ENCODE measurements around the gene BEX2.
"Not testable (repeated sequence)": the region's sequence is repeated elsewhere in the genome, so short reads cannot be mapped to it uniquely, and the experiment has no call there.

Gene BEX2

GRCh38 chrX:103309860-103310554 is 783 bp downstream of the BEX2 start:
- peak in 1 of 2 experiments; percentile 39 for DNase-seq
- TF ChIP-seq GATA1 (IDR thresholded peaks at IDR 0.05; ENCODE audit: low read depth, low read length) (no peak), POLR2A (IDR thresholded peaks at IDR 0.05; ENCODE audit: low read length) (no peak)

DNA sequence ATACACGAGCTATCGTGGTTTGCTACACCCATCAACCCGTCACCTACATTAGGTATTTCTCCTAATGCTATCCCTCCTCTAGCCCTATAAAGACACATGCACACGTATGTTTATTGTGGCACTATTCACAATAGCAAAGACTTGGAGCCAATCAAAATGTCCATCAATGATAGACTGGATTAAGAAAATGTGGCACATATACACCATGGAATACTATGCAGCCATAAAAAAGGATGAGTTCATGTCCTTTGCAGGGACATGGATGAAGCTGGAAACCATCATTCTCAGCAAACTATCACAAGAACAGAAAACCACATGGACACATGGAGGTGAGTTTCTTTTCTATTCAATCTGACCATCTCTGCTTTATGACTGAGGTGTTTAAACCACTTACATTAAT is 5.1 kb downstream of the BEX2 start:
- not testable (repeated sequence) for DNase-seq

GRCh38 chrX:103304705-103305104 is 6.1 kb downstream of the BEX2 start:
- TF ChIP-seq GATA1 (IDR thresholded peaks at IDR 0.05; ENCODE audit: low read depth, low read length), result no peak
- TF ChIP-seq POLR2A (IDR thresholded peaks at IDR 0.05; ENCODE audit: low read length), result no peak
- no peak for DNase-seq

DNA sequence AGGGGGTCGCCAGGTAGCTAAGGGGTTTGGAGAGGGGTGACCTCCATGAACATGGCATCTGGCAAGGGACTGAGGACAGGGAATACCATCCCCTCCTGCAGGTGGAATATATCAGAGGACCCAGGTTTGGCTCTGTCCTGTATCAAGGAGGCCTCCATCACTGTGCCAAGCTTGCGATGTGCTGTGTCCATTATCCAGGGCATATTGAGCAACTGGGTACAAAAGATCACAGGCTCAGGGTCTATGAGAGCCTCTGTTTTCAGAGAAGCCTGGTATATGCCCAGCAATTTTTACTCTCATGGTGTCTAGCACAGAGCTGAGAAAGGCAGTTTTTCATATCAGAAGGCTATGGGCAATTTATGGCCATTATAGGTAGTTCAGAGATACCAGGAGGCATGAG is 17.7 kb downstream of the BEX2 start:
- TF ChIP-seq GATA1 (IDR thresholded peaks at IDR 0.05; ENCODE audit: low read depth, low read length), result no peak
- no peak for TF ChIP-seq POLR2A (IDR thresholded peaks at IDR 0.05; ENCODE audit: low read length)

DNA sequence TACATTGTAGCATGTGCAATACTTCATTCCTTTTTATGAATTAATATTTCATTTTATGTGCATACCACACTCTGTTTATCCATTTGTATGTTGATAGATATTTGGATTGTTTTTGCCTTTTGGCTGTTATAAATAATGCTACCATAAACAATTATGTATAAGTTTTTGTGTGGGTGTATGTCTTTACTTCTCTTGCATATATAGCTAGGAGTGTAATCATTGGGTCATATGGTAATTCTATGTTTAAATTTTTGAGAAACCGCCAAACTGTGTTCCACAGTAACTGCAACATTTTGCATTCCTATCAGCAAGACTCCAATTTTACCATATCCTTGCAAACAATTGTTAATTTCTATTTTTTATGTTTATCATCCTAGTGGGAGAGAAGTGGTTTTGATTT is 31.2 kb downstream of the BEX2 start:
- DNase-seq, result no peak
- TF ChIP-seq GATA1 (IDR thresholded peaks at IDR 0.05; ENCODE audit: low read depth, low read length) (no peak), POLR2A (IDR thresholded peaks at IDR 0.05; ENCODE audit: low read length) (no peak)

More for the DNA sequence above, 17.7 kb downstream of the BEX2 start:
- DNase-seq, result no peak

- TF ChIP-seq GATA1 (IDR thresholded peaks at IDR 0.05; ENCODE audit: low read depth, low read length) (no peak), POLR2A (IDR thresholded peaks at IDR 0.05; ENCODE audit: low read length) (no peak)
- no peak for DNase-seq
Measured at GRCh38 chrX:103276581-103277002, 34.2 kb downstream of the BEX2 start, which contains the start of gene TCEAL5. TCEAL5 (minus strand) TSS chrX:103276750; CDS start chrX:103274563, 2,187 bp downstream.

DNA sequence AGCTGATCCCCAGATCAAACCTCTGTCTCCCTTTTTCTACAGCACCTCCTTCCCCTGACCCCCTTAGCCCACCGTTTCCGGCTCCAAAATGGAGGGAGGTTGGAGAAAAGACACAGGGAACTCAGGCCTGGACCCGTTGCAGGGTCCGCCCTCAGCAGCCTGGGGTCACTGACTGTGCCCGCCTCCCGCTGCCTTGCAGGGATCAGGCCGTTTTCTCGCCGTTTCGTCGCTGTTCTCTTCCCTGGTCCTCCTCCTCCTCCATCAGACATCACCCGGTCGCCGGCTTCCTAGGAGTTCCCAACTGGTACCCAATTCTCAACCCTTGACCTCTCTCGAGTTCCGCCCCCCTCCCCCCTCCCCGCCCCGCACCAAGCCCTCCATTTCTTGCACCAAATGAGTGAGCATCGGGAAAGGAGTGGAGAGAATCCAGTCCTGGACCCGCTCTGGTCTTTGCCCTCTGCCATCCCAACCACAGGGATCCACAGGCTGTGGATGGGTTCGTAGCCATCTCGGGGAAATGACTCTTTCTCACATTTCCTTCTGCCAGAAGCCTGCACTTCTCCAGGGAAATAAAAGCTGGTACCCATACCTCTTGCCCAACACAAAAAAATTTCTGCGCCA is 34.7 kb downstream of the BEX2 start:
- no peak for DNase-seq
- TF ChIP-seq GATA1 (IDR thresholded peaks at IDR 0.05; ENCODE audit: low read depth, low read length), result no peak
- no peak for TF ChIP-seq POLR2A (IDR thresholded peaks at IDR 0.05; ENCODE audit: low read length)

GRCh38 chrX:103274284-103274683 is 36.5 kb downstream of the BEX2 start:
- TF ChIP-seq POLR2A (IDR thresholded peaks at IDR 0.05; ENCODE audit: low read length), result no peak
- TF ChIP-seq GATA1 (IDR thresholded peaks at IDR 0.05; ENCODE audit: low read depth, low read length), result no peak
- no peak for DNase-seq

All from erythroblast (primary cell).